Measurements from ENCODE around the gene PHLDB3.

- TF ChIP-seq CTCF (IDR thresholded peaks at IDR 0.05) (no peak), SREBF2 (IDR thresholded peaks at IDR 0.05) (no peak)
Observed at GRCh38 chr19:43465468-43466120, 39.0 kb downstream of the PHLDB3 start, which contains the start of gene LYPD3.
